Hepatocyte (in vitro differentiated cells): Measurements from ENCODE around the gene CDK16. TPM values are rescaled to one million over a fixed set of nuclear protein-coding genes. Genes with fewer than 3 reads are reported as not detected.

Source experiments
- DNase-seq: peaks from one replicate; pipeline ENCODE4 v3.0.0-alpha.2; 2016; ENCODE audit warnings: low spot score
- H2AFZ ChIP-seq: fragments of 200-600 bp; sonication (generic); 2 replicates; pipeline ENCODE4 v1.6.0; 2016; ENCODE audit warnings: antibody characterized with exemption, mild to moderate bottlenecking
- H3K27ac ChIP-seq: fragments of 200-600 bp; sonication (generic); 2 replicates; pipeline ENCODE4 v1.5.1; 2016; ENCODE audit warnings: mild to moderate bottlenecking
- H3K27me3 ChIP-seq: fragments of 200-600 bp; sonication (generic); 2 replicates; pipeline ENCODE4 v1.6.1; 2016
- H3K36me3 ChIP-seq: fragments of 200-600 bp; sonication (generic); replicated peaks from 2 replicates; pipeline ENCODE4 v1.5.1; 2016; ENCODE audit warnings: low read depth; ENCODE audit not compliant: insufficient read depth
- H3K4me1 ChIP-seq: fragments of 200-600 bp; sonication (generic); 2 replicates; pipeline ENCODE4 v1.5.1; 2016; ENCODE audit warnings: mild to moderate bottlenecking, moderate library complexity; ENCODE audit not compliant: insufficient read depth
- H3K4me2 ChIP-seq: fragments of 200-600 bp; sonication (generic); 2 replicates; pipeline ENCODE4 v1.6.0; 2016
- H3K4me3 ChIP-seq: fragments of 200-600 bp; sonication (generic); 2 replicates; pipeline ENCODE4 v1.5.1; 2016; ENCODE audit warnings: mild to moderate bottlenecking
- H3K79me2 ChIP-seq: fragments of 200-600 bp; sonication (generic); 2 replicates; pipeline ENCODE4 v1.6.0; 2017; ENCODE audit warnings: mild to moderate bottlenecking
- H3K9me2 ChIP-seq: fragments of 200-600 bp; sonication (generic); replicated peaks from 2 replicates; pipeline ENCODE4 v1.6.0; 2017; ENCODE audit warnings: mild to moderate bottlenecking; ENCODE audit not compliant: insufficient read depth
- H3K9me3 ChIP-seq: fragments of 200-600 bp; sonication (generic); 2 replicates; pipeline ENCODE4 v1.5.1; 2016; ENCODE audit warnings: low read depth, mild to moderate bottlenecking
- H4K20me1 ChIP-seq: fragments of 200-600 bp; sonication (generic); 2 replicates; pipeline ENCODE4 v1.6.0; 2016; ENCODE audit warnings: mild to moderate bottlenecking; ENCODE audit not compliant: insufficient read depth, poor library complexity, severe bottlenecking
- EZH2 ChIP-seq: fragments of 200-600 bp; sonication (generic); IDR thresholded peaks from 2 replicates; pipeline ENCODE4 v1.6.1; 2016; ENCODE audit warnings: antibody characterized with exemption, mild to moderate bottlenecking, borderline replicate concordance
- EZH2phosphoT487 ChIP-seq: fragments of 200-600 bp; sonication (generic); IDR thresholded peaks from one replicate; pipeline ENCODE4 v1.6.1; 2018; ENCODE audit warnings: antibody characterized with exemption, mild to moderate bottlenecking, low read depth, moderate library complexity; ENCODE audit not compliant: unreplicated experiment, severe bottlenecking
- WGBS: methylation state at CpG from one replicate; pipeline ENCODE4 v1.1.6; 2016; ENCODE audit warnings: low lambda C conversion rate; ENCODE audit errors: missing lambda C conversion rate; 5-methylcytosine and 5-hydroxymethylcytosine counted together
- polyA plus RNA-seq: library from polyadenylated mRNA; unstranded; fragments of >200 nt; fragmentation: Nextera tagmentation; extraction: Ambion mirVana; gene quantifications from 2 replicates; pipeline ENCODE4 v1.2.1, GENCODE V29; 2016
- total RNA-seq: library from RNA; depleted of rRNA; stranded (reverse); fragments of >200 nt; gene quantifications from 2 replicates; pipeline ENCODE4 v1.2.3, GENCODE V29; 2014
- TF ChIP-seq, protein P1 (sequence below): fragments of 200-600 bp; sonication (generic); IDR thresholded peaks from 2 replicates; pipeline ENCODE4 v1.5.1; 2016; ENCODE audit warnings: antibody characterized with exemption, mild to moderate bottlenecking; ENCODE audit not compliant: poor library complexity

Gene CDK16
- total and polyA plus RNA-seq, 2 experiments from 2014 or later: 130 to 190 TPM

DNA sequence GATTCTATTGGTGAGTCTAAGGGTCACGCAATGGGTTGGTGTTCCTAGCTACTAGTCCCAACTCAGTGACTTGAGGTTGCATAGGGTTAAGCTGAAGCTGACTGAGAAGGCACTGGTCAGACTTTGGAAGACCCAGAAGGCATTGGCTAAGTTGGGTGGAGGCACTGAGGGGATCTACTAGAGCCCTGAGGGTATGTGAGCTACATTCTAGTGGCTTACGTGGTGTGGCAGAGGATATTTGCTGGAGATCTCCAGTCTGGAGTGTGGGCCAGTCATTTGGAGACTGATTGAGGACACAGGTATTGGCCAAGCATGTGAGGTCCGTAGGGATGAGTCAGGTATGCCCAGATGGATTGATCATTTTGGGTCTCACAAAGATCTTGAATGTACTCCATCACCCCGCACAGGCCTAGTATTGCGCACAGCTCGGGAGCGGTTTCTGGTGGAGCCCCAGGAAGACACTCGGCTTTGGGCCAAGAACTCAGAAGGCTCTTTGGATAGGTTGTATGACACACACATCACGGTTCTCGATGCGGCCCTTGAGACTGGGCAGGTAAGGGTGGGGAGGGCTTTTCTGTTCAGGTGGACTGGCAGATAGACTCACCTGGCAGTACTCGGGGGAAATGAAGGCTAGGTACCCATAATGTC, 21.5 kb downstream of the CDK16 start:
- TF ChIP-seq, protein P1, sequence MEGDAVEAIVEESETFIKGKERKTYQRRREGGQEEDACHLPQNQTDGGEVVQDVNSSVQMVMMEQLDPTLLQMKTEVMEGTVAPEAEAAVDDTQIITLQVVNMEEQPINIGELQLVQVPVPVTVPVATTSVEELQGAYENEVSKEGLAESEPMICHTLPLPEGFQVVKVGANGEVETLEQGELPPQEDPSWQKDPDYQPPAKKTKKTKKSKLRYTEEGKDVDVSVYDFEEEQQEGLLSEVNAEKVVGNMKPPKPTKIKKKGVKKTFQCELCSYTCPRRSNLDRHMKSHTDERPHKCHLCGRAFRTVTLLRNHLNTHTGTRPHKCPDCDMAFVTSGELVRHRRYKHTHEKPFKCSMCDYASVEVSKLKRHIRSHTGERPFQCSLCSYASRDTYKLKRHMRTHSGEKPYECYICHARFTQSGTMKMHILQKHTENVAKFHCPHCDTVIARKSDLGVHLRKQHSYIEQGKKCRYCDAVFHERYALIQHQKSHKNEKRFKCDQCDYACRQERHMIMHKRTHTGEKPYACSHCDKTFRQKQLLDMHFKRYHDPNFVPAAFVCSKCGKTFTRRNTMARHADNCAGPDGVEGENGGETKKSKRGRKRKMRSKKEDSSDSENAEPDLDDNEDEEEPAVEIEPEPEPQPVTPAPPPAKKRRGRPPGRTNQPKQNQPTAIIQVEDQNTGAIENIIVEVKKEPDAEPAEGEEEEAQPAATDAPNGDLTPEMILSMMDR: no peak
- TF ChIP-seq EZH2phosphoT487 (no peak), EZH2 (no peak)
- H3K4me1 ChIP-seq: peaks cover 10% of the 10 kb centered on the region
- no peaks in the 10 kb centered on the region for H3K9me2 ChIP-seq
- no peak overlapping the region for H3K4me2 ChIP-seq
- peaks cover 47% of the 10 kb centered on the region for H3K79me2 ChIP-seq
- H3K27ac ChIP-seq: no peak overlapping the region
- H4K20me1 ChIP-seq: peaks cover 10% of the 10 kb centered on the region
- WGBS: 96% methylated on average over 12 of the region's 12 CpGs
- H3K36me3 ChIP-seq: no peaks in the 10 kb centered on the region
- H3K27me3 ChIP-seq: no peaks in the 10 kb centered on the region
- no peak for DNase-seq
- no peak overlapping the region for H3K4me3 ChIP-seq
- no peak overlapping the region for H2AFZ ChIP-seq
- no peaks in the 10 kb centered on the region for H3K9me3 ChIP-seq

DNA sequence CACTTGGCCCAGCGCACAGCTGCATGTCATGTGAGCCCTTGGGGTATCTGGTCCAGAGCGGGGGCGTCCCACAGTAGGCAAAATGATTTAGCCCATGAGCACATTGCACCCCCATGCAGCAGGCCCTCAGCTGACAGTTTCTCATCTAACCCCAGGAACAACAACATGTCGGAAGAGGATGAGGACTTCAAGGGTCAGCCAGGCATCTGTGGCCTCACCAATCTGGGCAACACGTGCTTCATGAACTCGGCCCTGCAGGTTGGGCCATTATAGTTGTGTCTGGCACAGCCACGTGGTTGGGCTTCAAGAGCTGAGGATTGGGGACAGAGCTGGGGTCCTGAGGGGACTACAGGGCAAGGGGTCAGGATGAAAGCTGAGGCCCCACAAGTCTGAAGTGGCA, 22.1 kb downstream of the CDK16 start:
- Histone ChIP-seq H2AFZ (no peak overlapping the region), H3K79me2 (peaks cover 41% of the 10 kb centered on the region), H4K20me1 (peaks cover 10% of the 10 kb centered on the region), H3K36me3 (no peaks in the 10 kb centered on the region), H3K4me2 (no peak overlapping the region), H3K27ac (no peak overlapping the region), H3K27me3 (no peaks in the 10 kb centered on the region), H3K9me3 (no peaks in the 10 kb centered on the region), H3K9me2 (no peaks in the 10 kb centered on the region), H3K4me1 (peaks cover 6% of the 10 kb centered on the region), H3K4me3 (no peak overlapping the region)
- no peak for DNase-seq
- 95% methylated on average over 7 of the region's 7 CpGs for WGBS
- TF ChIP-seq, protein P1: no peak
- TF ChIP-seq EZH2phosphoT487 (no peak), EZH2 (no peak)

DNA sequence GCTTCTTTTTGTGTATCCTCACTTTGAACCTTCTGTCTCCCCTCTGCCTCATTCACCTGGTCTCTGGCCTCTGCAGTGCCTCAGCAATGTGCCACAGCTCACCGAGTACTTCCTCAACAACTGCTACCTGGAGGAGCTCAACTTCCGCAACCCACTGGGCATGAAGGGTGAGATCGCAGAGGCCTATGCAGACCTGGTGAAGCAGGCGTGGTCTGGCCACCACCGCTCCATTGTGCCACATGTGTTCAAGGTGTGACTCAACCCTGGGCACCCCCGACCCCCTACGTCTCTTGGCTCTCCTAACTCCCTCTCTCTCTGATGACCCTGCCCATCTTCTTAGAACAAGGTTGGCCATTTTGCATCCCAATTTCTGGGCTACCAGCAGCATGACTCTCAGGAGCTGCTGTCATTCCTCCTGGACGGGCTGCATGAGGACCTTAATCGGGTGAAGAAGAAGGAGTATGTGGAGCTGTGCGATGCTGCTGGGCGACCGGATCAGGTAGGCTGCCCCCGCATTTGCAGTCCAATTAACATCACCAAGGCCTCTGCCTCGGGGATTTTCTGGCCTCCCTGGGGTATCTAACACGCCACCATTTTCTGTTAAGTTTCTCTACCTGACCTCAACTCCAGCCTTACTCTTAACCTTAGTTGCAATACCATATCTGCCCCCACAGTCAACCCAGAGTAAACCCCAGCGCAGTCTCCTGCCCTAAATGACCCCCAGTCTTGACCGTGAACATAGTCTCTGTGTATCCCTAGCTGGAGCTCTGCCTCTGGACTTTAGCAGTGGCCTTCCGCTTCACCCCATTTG, 22.9 kb downstream of the CDK16 start:
- Histone ChIP-seq H3K4me2 (no peak overlapping the region), H3K79me2 (peaks cover 33% of the 10 kb centered on the region), H3K9me3 (no peaks in the 10 kb centered on the region), H3K27me3 (no peaks in the 10 kb centered on the region), H4K20me1 (peaks cover 7% of the 10 kb centered on the region), H3K4me3 (no peak overlapping the region), H3K4me1 (peaks cover 6% of the 10 kb centered on the region), H3K36me3 (no peaks in the 10 kb centered on the region), H3K27ac (no peak overlapping the region), H3K9me2 (no peaks in the 10 kb centered on the region), H2AFZ (no peak overlapping the region)
- no peak for DNase-seq
- no peak for TF ChIP-seq EZH2phosphoT487
- WGBS: 98% methylated on average over 17 of the region's 18 CpGs

DNA sequence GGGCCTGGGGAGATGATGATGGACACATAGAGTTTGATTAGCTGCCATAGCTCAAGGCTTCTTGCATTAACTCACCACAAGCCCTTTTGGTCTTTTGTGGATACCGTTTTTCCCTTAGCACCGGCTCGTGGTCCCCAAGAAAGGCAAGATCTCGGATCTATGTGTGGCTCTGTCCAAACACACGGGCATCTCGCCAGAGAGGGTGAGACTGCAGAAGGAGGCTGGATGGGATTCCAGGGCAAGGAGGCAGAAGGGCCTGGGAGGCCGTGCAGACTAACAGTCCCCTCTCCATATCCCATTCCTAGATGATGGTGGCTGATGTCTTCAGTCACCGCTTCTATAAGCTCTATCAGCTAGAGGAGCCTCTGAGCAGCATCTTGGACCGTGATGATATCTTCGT, 23.8 kb downstream of the CDK16 start:
- H3K4me2 ChIP-seq: no peak overlapping the region
- TF ChIP-seq EZH2 (no peak), EZH2phosphoT487 (no peak)
- TF ChIP-seq, protein P1: no peak
- H3K27me3 ChIP-seq: no peaks in the 10 kb centered on the region
- no peak overlapping the region for H2AFZ ChIP-seq
- H3K27ac ChIP-seq: no peak overlapping the region
- no peaks in the 10 kb centered on the region for H3K9me3 ChIP-seq
- H3K79me2 ChIP-seq: peaks cover 24% of the 10 kb centered on the region
- H3K9me2 ChIP-seq: no peaks in the 10 kb centered on the region
- H3K4me1 ChIP-seq: no peaks in the 10 kb centered on the region
- DNase-seq: no peak
- WGBS: 97% methylated on average over 10 of the region's 10 CpGs
- H4K20me1 ChIP-seq: peaks cover under 1% of the 10 kb centered on the region
- no peak overlapping the region for H3K4me3 ChIP-seq
- no peaks in the 10 kb centered on the region for H3K36me3 ChIP-seq
